Measurements from ENCODE around the gene DDX10.

GRCh38 chr11:108846009-108846408 is 181.1 kb downstream of the DDX10 start:
- no peak for TF ChIP-seq CTCF (IDR thresholded peaks at IDR 0.05; ENCODE audit: low read depth, low read length)
- TF ChIP-seq POLR2A (IDR thresholded peaks at IDR 0.05; ENCODE audit: extremely low read depth, insufficient read length) = no peak
- no peak for TF ChIP-seq MYC (IDR thresholded peaks at IDR 0.05; ENCODE audit: low read depth, low read length)
- TF ChIP-seq MAX (IDR thresholded peaks at IDR 0.05; ENCODE audit: low read depth, low read length) = no peak

Data from NB4 (cell line).